Kidney (tissue), 14 donors: ENCODE results near the gene SLC13A5. TPM values are rescaled to one million over a fixed set of nuclear protein-coding genes. Genes with fewer than 3 reads are reported as not detected.
A peak's percentile ranks its signal among the peaks of the same experiment; 100 is the strongest.

ENCODE experiments used
- DNase-seq, 5 donors: peaks; one replicate each; pipeline ENCODE4 v3.0.0-alpha.2; 2013 to 2020
- FAIRE-seq: peaks from 2 replicates; lab custom pipeline; 2012; peaks lifted over from hg19 to GRCh38; lab: Jason Lieb, UNC
- H3K27ac ChIP-seq, 2 donors: one replicate each; pipeline ENCODE4 v1.7.0; 2013; ENCODE audit warnings: low read depth in 2 of 2, low read length in 2 of 2, inconsistent platforms in 1 of 2
- H3K27me3 ChIP-seq: one replicate; pipeline ENCODE4 v1.7.1; 2013; ENCODE audit warnings: low read length, inconsistent platforms; ENCODE audit not compliant: control insufficient read depth, insufficient read depth
- H3K36me3 ChIP-seq, 3 donors: one replicate each; pipeline versions ENCODE4 v1.7.0 to v1.7.1; 2013; ENCODE audit warnings: low read length in 3 of 3, control low read depth in 1 of 3, inconsistent platforms in 1 of 3; ENCODE audit not compliant: insufficient read depth in 3 of 3, control insufficient read depth in 2 of 3
- H3K4me1 ChIP-seq, 3 donors: one replicate each; pipeline versions ENCODE4 v1.7.0 to v1.7.1; 2013; ENCODE audit warnings: low read length in 3 of 3, inconsistent platforms in 1 of 3, low read depth in 1 of 3; ENCODE audit not compliant: control insufficient read depth in 2 of 3, insufficient read depth in 2 of 3
- H3K4me3 ChIP-seq, 3 donors: one replicate each; pipeline versions ENCODE4 v1.7.0 to v1.8.1; 2013; ENCODE audit warnings: low read length in 3 of 3, control low read depth in 1 of 3, inconsistent platforms in 1 of 3
- H3K9ac ChIP-seq, 3 donors: one replicate each; pipeline versions ENCODE4 v1.7.0 to v1.7.1; 2013; ENCODE audit warnings: low read length in 3 of 3, control low read depth in 1 of 3, inconsistent platforms in 1 of 3
- H3K9me3 ChIP-seq, 3 donors: one replicate each; pipeline versions ENCODE4 v1.7.0 to v1.7.1; 2013; ENCODE audit warnings: low read length in 3 of 3, control low read depth in 1 of 3, inconsistent platforms in 1 of 3; ENCODE audit not compliant: control insufficient read depth in 2 of 3, insufficient read depth in 1 of 3
- CTCF ChIP-seq: IDR thresholded peaks from 3 replicates; pipeline ENCODE4 v1.5.1; 2012; ENCODE audit warnings: mild to moderate bottlenecking, moderate library complexity, borderline replicate concordance; ENCODE audit not compliant: insufficient read depth; ENCODE audit errors: extremely low read depth
- intact Hi-C: fragments of 100-400 bp; cut with DNase I; formaldehyde crosslinking; loops from one replicate; pipeline ENCODE4 v1.11.1; 2022
- polyA plus RNA-seq: library from polyadenylated mRNA; stranded (reverse); fragments of 350-450 nt; fragmentation: Illumina TruSeq; extraction: RNeasy Lipid Tissue Mini Kit (QIAGEN cat#74804); gene quantifications from one replicate; pipeline ENCODE4 v1.2.3, GENCODE V29; 2014; ENCODE audit warnings: low read depth, low replicate concordance; ENCODE audit not compliant: insufficient read depth
- total RNA-seq: library from RNA; stranded (reverse); fragmentation: NEBNext Ultra II Directional; extraction: Animal tissue kit (Norgen Biotek cat#: 25700); gene quantifications from one replicate; pipeline ENCODE4 v1.2.1, GENCODE V29; 2021
- donor health status: control.
- donor health status: control.
- donor health status: control.
- donor health status: control.
- donor health status: control.
- donor health status: DM: yes; HTN: yes; CAD: no.
- donor health status: Normal renal cell carcinoma (clear cell type).

The SLC13A5 gene
- total and polyA plus RNA-seq, 2 donors from 2014 or later, result not detected

GRCh38 chr17:6638046-6638908, 74.9 kb downstream of the SLC13A5 start:
- DNase-seq (peak in 1 of 5 donors; percentile 50), FAIRE-seq (no peak)
- Histone ChIP-seq H3K27ac (no peak overlapping the region), H3K4me1 (peaks cover 0 to 18% (median 6%) of the 10 kb centered on the region in 3 donors), H3K9ac (no peak overlapping the region), H3K36me3 (peaks cover 4 to 12% (median 5%) of the 10 kb centered on the region in 3 donors), H3K9me3 (no peaks in the 10 kb centered on the region), H3K27me3 (no peaks in the 10 kb centered on the region), H3K4me3 (no peak overlapping the region)
- intact Hi-C loops, result no loop called here
- TF ChIP-seq CTCF, result no peak

DNA sequence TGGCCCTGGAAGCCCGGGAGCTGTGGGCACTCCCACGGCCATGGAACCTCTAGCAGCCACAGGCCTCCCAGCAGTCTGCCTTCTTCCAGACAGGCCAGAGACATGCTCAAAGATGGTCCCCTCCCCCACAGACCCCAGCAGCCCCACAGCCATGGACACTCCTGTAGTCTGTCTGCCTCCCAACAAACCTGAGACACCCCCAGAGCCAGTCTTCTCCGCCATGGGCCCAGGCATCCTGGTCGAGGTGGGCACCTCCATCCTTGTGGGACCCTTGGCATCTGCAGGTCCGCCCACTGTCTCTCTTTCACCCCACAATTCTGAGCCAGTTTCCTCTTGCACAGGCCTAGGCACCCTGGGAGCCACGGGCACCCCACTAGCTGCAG, 75.7 kb downstream of the SLC13A5 start:
- Histone ChIP-seq H3K27ac (no peak overlapping the region), H3K9ac (no peak overlapping the region), H3K4me3 (no peak overlapping the region), H3K9me3 (no peaks in the 10 kb centered on the region), H3K27me3 (no peaks in the 10 kb centered on the region), H3K36me3 (peaks cover 3 to 20% (median 5%) of the 10 kb centered on the region in 3 donors), H3K4me1 (peaks cover 0 to 18% (median 6%) of the 10 kb centered on the region in 3 donors)
- intact Hi-C loops, result no loop called here
- FAIRE-seq, result no peak
- no peak for TF ChIP-seq CTCF
- no peak for DNase-seq

GRCh38 chr17:6636616-6637457, 76.3 kb downstream of the SLC13A5 start:
- Histone ChIP-seq H3K4me3 (no peak overlapping the region), H3K9ac (no peak overlapping the region), H3K27me3 (no peaks in the 10 kb centered on the region), H3K4me1 (peaks cover 0 to 18% (median 6%) of the 10 kb centered on the region in 3 donors), H3K36me3 (peaks cover 0 to 19% (median 6%) of the 10 kb centered on the region in 3 donors), H3K9me3 (no peaks in the 10 kb centered on the region), H3K27ac (no peak overlapping the region)
- DNase-seq (peak in 1 of 5 donors; percentile 66), FAIRE-seq (no peak)
- intact Hi-C loops, result no loop called here
- no peak for TF ChIP-seq CTCF
